ENCODE measurements around the gene CRB1. TPM values are rescaled to one million over a fixed set of nuclear protein-coding genes. Genes with fewer than 3 reads are reported as not detected.

The CRB1 gene
- total and polyA plus RNA-seq, 2 experiments from 2014 or later: 0.27 to 0.56 TPM

DNA sequence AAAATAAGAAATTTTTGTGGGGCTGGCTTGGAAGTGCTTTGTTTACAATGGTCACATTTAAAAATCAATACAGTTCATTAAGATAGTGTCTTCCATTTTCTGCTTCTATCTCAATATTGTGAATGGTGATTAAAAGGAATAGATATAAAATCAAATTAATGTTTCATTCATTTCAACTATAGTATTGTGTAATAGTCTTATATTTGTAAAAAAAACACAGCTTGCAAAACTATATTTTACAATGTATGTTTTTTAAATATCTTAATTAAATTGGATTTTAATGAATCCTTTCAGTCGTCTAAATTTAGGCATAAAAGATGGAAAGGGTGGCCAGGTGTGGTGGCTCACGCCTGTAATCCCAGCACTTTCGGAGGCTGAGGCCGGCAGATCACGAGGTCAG, 63.5 kb downstream of the CRB1 start (continued):
- TF ChIP-seq, protein P1, sequence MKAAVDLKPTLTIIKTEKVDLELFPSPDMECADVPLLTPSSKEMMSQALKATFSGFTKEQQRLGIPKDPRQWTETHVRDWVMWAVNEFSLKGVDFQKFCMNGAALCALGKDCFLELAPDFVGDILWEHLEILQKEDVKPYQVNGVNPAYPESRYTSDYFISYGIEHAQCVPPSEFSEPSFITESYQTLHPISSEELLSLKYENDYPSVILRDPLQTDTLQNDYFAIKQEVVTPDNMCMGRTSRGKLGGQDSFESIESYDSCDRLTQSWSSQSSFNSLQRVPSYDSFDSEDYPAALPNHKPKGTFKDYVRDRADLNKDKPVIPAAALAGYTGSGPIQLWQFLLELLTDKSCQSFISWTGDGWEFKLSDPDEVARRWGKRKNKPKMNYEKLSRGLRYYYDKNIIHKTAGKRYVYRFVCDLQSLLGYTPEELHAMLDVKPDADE (IDR thresholded peaks at IDR 0.05): no peak
- TF ChIP-seq CREB1 (CRISPR knock-in tag; IDR thresholded peaks at IDR 0.05; ENCODE audit: low read depth) (no peak), ZNF114 (CRISPR knock-in tag; IDR thresholded peaks at IDR 0.05) (no peak), EZH2phosphoT487 (IDR thresholded peaks at IDR 0.05; ENCODE audit: unreplicated experiment) (no peak)

DNA sequence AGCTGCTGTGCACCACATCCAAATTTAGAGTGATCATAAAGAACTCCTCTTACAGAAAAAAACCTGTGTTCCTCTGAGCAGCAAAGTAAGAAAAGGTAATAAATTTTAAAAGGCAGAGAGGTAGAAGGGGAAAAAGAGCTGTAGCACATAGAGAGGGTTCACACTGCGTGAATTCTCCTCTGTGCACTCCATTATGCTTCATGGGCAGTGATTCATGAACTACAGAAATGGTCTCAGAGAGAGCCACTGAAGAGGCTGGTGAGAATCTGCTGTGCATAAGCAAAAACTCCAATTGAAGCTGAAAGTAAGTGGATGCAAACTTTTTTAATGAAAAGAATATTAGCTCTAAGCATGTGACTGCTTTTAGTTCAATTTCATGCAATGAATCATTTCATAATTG, 65.0 kb downstream of the CRB1 start:
- DNase-seq (ENCODE audit: low spot score) (no peak), ATAC-seq (no peak)
- Histone ChIP-seq H3K4me2 (no peak overlapping the region), H3K9me2 (ENCODE audit: insufficient read depth) (0 out of 2 replicates have a peak, but pooled peaks cover 10% of the 10 kb centered on the region), H3K4me1 (ENCODE audit: insufficient read depth) (no peaks in the 10 kb centered on the region), H4K20me1 (replicated peaks; ENCODE audit: insufficient read depth) (no peaks in the 10 kb centered on the region), H3K36me3 (ENCODE audit: insufficient read depth) (no peaks in the 10 kb centered on the region), H3K79me2 (replicated peaks; ENCODE audit: insufficient read depth) (no peaks in the 10 kb centered on the region), H3K27me3 (ENCODE audit: insufficient read depth) (no peaks in the 10 kb centered on the region), H2AFZ (no peak overlapping the region), H3K4me3 (no peak overlapping the region), H3F3A (replicated peaks; ENCODE audit: low read depth) (no peaks in the 10 kb centered on the region), H3K27ac (ENCODE audit: low read depth) (no peak overlapping the region)
- Mint-ChIP-seq H3K27me3 (ENCODE audit: insufficient read depth, low read depth, poor library complexity) (peaks cover 2% of the 10 kb centered on the region), H3K27ac (no peak overlapping the region; the same call in 1 of the 2 replicates), H3K9me3 (no peaks in the 10 kb centered on the region; the same call in 2 of the 3 replicates), H3K4me1 (peaks cover 4% of the 10 kb centered on the region; the same call in 2 of the 3 replicates), H3K36me3 (ENCODE audit: low read depth) (no peaks in the 10 kb centered on the region), H3K4me3 (no peak overlapping the region)
- TF ChIP-seq, protein P2, sequence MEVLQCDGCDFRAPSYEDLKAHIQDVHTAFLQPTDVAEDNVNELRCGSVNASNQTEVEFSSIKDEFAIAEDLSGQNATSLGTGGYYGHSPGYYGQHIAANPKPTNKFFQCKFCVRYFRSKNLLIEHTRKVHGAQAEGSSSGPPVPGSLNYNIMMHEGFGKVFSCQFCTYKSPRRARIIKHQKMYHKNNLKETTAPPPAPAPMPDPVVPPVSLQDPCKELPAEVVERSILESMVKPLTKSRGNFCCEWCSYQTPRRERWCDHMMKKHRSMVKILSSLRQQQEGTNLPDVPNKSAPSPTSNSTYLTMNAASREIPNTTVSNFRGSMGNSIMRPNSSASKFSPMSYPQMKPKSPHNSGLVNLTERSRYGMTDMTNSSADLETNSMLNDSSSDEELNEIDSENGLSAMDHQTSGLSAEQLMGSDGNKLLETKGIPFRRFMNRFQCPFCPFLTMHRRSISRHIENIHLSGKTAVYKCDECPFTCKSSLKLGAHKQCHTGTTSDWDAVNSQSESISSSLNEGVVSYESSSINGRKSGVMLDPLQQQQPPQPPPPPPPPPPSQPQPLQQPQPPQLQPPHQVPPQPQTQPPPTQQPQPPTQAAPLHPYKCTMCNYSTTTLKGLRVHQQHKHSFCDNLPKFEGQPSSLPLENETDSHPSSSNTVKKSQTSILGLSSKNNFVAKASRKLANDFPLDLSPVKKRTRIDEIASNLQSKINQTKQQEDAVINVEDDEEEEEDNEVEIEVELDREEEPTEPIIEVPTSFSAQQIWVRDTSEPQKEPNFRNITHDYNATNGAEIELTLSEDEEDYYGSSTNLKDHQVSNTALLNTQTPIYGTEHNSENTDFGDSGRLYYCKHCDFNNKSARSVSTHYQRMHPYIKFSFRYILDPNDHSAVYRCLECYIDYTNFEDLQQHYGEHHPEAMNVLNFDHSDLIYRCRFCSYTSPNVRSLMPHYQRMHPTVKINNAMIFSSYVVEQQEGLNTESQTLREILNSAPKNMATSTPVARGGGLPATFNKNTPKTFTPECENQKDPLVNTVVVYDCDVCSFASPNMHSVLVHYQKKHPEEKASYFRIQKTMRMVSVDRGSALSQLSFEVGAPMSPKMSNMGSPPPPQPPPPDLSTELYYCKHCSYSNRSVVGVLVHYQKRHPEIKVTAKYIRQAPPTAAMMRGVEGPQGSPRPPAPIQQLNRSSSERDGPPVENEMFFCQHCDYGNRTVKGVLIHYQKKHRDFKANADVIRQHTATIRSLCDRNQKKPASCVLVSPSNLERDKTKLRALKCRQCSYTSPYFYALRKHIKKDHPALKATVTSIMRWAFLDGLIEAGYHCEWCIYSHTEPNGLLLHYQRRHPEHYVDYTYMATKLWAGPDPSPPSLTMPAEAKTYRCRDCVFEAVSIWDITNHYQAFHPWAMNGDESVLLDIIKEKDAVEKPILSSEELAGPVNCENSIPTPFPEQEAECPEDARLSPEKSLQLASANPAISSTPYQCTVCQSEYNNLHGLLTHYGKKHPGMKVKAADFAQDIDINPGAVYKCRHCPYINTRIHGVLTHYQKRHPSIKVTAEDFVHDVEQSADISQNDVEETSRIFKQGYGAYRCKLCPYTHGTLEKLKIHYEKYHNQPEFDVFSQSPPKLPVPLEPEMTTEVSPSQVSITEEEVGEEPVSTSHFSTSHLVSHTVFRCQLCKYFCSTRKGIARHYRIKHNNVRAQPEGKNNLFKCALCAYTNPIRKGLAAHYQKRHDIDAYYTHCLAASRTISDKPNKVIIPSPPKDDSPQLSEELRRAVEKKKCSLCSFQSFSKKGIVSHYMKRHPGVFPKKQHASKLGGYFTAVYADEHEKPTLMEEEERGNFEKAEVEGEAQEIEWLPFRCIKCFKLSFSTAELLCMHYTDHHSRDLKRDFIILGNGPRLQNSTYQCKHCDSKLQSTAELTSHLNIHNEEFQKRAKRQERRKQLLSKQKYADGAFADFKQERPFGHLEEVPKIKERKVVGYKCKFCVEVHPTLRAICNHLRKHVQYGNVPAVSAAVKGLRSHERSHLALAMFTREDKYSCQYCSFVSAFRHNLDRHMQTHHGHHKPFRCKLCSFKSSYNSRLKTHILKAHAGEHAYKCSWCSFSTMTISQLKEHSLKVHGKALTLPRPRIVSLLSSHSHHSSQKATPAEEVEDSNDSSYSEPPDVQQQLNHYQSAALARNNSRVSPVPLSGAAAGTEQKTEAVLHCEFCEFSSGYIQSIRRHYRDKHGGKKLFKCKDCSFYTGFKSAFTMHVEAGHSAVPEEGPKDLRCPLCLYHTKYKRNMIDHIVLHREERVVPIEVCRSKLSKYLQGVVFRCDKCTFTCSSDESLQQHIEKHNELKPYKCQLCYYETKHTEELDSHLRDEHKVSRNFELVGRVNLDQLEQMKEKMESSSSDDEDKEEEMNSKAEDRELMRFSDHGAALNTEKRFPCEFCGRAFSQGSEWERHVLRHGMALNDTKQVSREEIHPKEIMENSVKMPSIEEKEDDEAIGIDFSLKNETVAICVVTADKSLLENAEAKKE (CRISPR knock-in tag; IDR thresholded peaks at IDR 0.05): no peak
- TF ChIP-seq, protein P1 (IDR thresholded peaks at IDR 0.05): no peak
- TF ChIP-seq JUNB (IDR thresholded peaks at IDR 0.05; ENCODE audit: unreplicated experiment): no peak
